Measurements from ENCODE around the gene IKZF2. TPM values are rescaled to one million over a fixed set of nuclear protein-coding genes. Genes with fewer than 3 reads are reported as not detected.
A peak's percentile ranks its signal among the peaks of the same experiment; 100 is the strongest.

The IKZF2 gene
- total and polyA plus RNA-seq, 10 of the 15 experiments (the other 5 are each of a cell fraction or from before 2014, with no cell fraction given) = 15.2 to 266 (median 87.2) TPM

DNA sequence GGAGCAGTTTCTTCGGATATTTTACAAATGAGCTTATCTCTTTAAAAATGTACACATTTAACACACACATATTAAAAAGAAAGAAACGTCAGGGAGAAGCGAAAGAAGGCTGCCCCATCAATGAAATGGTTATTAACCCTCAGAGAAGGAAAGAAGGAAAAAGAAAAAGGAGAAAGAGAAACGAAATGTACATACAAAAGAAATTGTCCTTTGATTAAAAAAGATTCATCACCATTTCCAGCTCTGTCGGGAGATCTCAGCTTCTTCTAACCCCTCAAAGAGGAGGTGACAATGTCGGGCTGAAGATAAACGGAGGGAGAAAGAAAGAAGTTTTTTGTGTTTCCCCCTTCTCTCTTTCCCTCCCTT lies 1.5 kb downstream of the IKZF2 start:
- DNase-seq (ENCODE audit: low read depth, low spot score) = no peak
- H4K20me1 ChIP-seq (ENCODE audit: control insufficient read depth, insufficient read depth) = no peaks in the 10 kb centered on the region
- peak overlapping the region; percentile 47 for H2AFZ ChIP-seq (ENCODE audit: control insufficient read depth, low read depth, low read length)
- no peak for TF ChIP-seq CBX3 (IDR thresholded peaks at IDR 0.05; ENCODE audit: borderline replicate concordance, low read depth)
- TF ChIP-seq JUND (IDR thresholded peaks at IDR 0.05; ENCODE audit: low read depth, low read length) = no peak
- TF ChIP-seq, protein P1, sequence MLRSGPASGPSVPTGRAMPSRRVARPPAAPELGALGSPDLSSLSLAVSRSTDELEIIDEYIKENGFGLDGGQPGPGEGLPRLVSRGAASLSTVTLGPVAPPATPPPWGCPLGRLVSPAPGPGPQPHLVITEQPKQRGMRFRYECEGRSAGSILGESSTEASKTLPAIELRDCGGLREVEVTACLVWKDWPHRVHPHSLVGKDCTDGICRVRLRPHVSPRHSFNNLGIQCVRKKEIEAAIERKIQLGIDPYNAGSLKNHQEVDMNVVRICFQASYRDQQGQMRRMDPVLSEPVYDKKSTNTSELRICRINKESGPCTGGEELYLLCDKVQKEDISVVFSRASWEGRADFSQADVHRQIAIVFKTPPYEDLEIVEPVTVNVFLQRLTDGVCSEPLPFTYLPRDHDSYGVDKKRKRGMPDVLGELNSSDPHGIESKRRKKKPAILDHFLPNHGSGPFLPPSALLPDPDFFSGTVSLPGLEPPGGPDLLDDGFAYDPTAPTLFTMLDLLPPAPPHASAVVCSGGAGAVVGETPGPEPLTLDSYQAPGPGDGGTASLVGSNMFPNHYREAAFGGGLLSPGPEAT (IDR thresholded peaks at IDR 0.05; ENCODE audit: low read depth) = peak; percentile 6; the same call in 1 of the 2 replicates
- TF ChIP-seq, protein P2, sequence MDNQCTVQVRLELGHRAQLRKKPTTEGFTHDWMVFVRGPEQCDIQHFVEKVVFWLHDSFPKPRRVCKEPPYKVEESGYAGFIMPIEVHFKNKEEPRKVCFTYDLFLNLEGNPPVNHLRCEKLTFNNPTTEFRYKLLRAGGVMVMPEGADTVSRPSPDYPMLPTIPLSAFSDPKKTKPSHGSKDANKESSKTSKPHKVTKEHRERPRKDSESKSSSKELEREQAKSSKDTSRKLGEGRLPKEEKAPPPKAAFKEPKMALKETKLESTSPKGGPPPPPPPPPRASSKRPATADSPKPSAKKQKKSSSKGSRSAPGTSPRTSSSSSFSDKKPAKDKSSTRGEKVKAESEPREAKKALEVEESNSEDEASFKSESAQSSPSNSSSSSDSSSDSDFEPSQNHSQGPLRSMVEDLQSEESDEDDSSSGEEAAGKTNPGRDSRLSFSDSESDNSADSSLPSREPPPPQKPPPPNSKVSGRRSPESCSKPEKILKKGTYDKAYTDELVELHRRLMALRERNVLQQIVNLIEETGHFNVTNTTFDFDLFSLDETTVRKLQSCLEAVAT (IDR thresholded peaks at IDR 0.05) = peak; percentile 76; the same call in 1 of the 2 replicates
- RAD21 ChIA-PET (ENCODE audit: unreplicated experiment) = interaction anchor here (0.7 to 27.1 kb wide), 19 partner anchors 10 to 1166 kb away, joined by 3 to 540 read pairs (median 6); no protein-coding TSS in a partner anchor
- CTCF ChIA-PET = interaction anchor here (0.6 to 10.6 kb wide), 25 partner anchors 12 to 463 kb away, joined by 3 to 105 read pairs (median 6); no protein-coding TSS in a partner anchor
- peaks cover 92% of the 10 kb centered on the region for H3K79me2 ChIP-seq (ENCODE audit: control insufficient read depth, insufficient read depth, low read length)
- in situ Hi-C loops (cut with MboI) = loop anchor here (5.0 to 10.0 kb wide), 3 partner anchors 128 to 463 kb away; no protein-coding TSS in a partner anchor
- WGBS (ENCODE audit: insufficient coverage, insufficient replicate concordance, low lambda C conversion rate, missing lambda C conversion rate) = 1% methylated on average over 6 of the region's 7 CpGs
- H3K4me1 ChIP-seq (ENCODE audit: control insufficient read depth, insufficient read depth, low read length) = no peaks in the 10 kb centered on the region
- no peaks in the 10 kb centered on the region for H3K27me3 ChIP-seq (replicated peaks in 1 of 2; ENCODE audit: control insufficient read depth in 2 of 2, insufficient read depth in 2 of 2, low read length in 1 of 2)
- BruUV-seq (replicated peaks) = TSS peak; percentile 48
- H3K4me3 ChIP-seq = peak overlapping the region; percentile 84
- H3K27ac ChIP-seq (ENCODE audit: control insufficient read depth, insufficient read depth) = peak overlapping the region; percentile 92
- peak overlapping the region; percentile 94 for H3K9ac ChIP-seq (ENCODE audit: control insufficient read depth, insufficient read depth, low read length)
- POLR2A ChIA-PET = interaction anchor here (0.7 to 13.2 kb wide), 13 partner anchors 10 to 595 kb away, joined by 3 to 232 read pairs (median 5); no protein-coding TSS in a partner anchor
- SMC1A ChIA-PET (ENCODE audit: uncharacterized antibody, unreplicated experiment) = interaction anchor here (0.7 to 24.8 kb wide), 22 partner anchors 15 to 462 kb away, joined by 3 to 467 read pairs (median 6); no protein-coding TSS in a partner anchor
- H3K9me3 ChIP-seq (replicated peaks; ENCODE audit: control insufficient read depth, insufficient read depth, low read length) = no peaks in the 10 kb centered on the region; the same call in 2 of the 3 replicates
- ATAC-seq = no peak
- intact Hi-C loops (cut with micrococcal nuclease; ENCODE audit: unreplicated experiment) = loop anchor here (1.0 to 10.0 kb wide), 2 partner anchors 132 to 1585 kb away; no protein-coding TSS in a partner anchor
- H3K4me2 ChIP-seq (ENCODE audit: control insufficient read depth, insufficient read depth) = peak overlapping the region; percentile 19; the same call in 1 of the 2 replicates
- FAIRE-seq = no peak
- H3K36me3 ChIP-seq (ENCODE audit: control insufficient read depth in 2 of 2, insufficient read depth in 2 of 2, low read length in 1 of 2) = no peaks in the 10 kb centered on the region

All from GM12878 (cell line).